GM18511 (cell line): ENCODE data around the gene DCLK3.

Experiments used
- ATAC-seq: cut with Tn5 transposase; IDR thresholded peaks from one replicate; pipeline ENCODE4 v1.9.1; 2021; ENCODE audit warnings: mild to moderate bottlenecking, moderate library complexity; ENCODE audit not compliant: unreplicated experiment

The DCLK3 gene

GRCh38 chr3:36679384-36680200 is 84.8 kb downstream of the DCLK3 start:
- peak; percentile 56 for ATAC-seq

GRCh38 chr3:36678216-36679013 is 85.9 kb downstream of the DCLK3 start:
- ATAC-seq, result no peak

DNA sequence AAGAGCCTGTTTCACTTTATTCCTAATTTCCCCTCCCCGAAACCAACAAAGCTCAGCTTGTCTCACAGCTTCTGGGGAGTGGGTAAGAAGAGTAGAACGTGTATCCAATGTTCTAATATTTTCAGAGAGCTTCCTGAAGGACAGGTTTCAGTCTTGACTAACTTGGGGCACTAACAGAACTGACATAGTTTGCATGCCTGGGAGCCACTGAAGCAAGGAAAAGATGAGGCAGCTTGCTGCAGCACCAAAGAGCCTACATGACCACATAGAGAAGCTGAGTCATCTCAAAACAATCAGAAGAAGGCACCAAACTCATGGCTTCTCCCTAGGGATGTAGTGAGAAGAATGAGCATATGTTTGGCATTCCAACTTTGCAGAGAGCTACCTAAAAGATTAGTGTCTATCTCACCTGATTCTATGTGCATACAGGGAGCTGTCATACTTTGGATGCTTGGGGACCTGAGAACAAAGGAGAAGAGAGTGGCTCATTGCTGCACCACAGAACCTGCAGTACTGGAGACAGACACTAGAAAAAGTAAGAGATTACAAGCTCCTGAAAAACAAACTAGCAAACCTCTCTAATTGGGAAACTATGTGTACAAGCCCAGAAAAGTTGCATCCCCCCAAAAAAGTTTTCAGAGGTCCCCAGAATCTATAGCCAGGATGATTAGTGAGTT is 86.9 kb downstream of the DCLK3 start:
- peak; percentile 70 for ATAC-seq

GRCh38 chr3:36674816-36675215 is 89.5 kb downstream of the DCLK3 start:
- ATAC-seq, result no peak

DNA sequence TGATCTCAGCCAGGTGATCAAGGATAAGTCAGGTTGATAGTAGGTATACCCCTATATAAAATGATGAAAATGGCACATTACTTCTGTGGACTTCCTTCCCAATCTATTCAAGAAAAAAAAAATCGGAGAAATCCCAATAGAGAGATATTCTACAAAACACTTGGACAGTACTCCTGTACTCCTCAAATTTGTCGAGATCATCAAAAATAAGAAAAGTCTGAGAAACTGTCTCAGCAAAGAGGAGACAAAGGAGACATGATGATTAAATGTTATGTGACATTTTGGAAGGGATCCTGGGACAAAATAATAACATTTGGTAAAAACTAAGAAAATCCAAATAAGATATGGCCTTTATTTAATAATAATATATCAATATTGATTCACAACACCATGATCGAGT is 94.6 kb downstream of the DCLK3 start:
- ATAC-seq, result no peak

DNA sequence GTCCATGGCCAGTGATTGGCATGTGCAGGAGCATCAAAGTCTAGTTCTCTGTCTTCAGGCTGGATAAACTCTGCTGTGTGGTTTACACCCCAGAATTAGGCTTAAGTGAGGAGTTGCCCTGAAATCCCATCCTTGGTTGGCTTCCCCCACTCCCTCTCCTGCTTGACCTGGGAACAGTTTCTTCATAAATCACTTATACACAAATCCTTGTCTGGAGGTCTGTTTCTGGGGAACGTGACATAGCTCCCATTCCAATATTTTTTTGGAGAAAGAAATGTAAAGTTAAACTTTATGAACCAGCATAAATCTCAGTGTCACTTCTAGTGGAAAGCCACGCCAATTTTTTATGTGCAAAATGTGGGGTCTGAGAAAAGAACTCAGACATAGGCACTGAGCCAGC is 98.2 kb downstream of the DCLK3 start:
- no peak for ATAC-seq

GRCh38 chr3:36663666-36664291 is 100.6 kb downstream of the DCLK3 start:
- no peak for ATAC-seq

- ATAC-seq, result no peak
Observed at GRCh38 chr3:36662626-36663025, 101.7 kb downstream of the DCLK3 start.
